H7 (cell line): ENCODE data around the gene LRRN2. TPM values are rescaled to one million over a fixed set of nuclear protein-coding genes. Genes with fewer than 3 reads are reported as not detected.

Source experiments
- DNase-seq: peaks from one replicate; pipeline ENCODE4 v3.0.0; 2012
- H3K27me3 ChIP-seq: 2 replicates; pipeline ENCODE4 v1.6.0; 2011; ENCODE audit warnings: mild to moderate bottlenecking, low read length; ENCODE audit not compliant: control insufficient read depth, insufficient read depth
- H3K36me3 ChIP-seq: replicated peaks from 2 replicates; pipeline ENCODE4 v1.5.1; 2011; ENCODE audit warnings: low read length; ENCODE audit not compliant: control insufficient read depth, insufficient read depth
- H3K4me3 ChIP-seq: 2 replicates; pipeline ENCODE4 v1.5.1; 2011; ENCODE audit warnings: low read depth, mild to moderate bottlenecking, control low read depth, low read length, moderate library complexity; ENCODE audit not compliant: insufficient read depth
- total RNA-seq: library from RNA; depleted of rRNA; stranded (reverse); fragments of >200 nt; shearing (Covaris generic); gene quantifications from 2 replicates; pipeline ENCODE4 v1.2.3, GENCODE V29; 2014

LRRN2 gene
- total RNA-seq, 1 experiment from 2014 or later: 20.6 TPM

- Histone ChIP-seq H3K27me3 (peaks cover 37% of the 10 kb centered on the region), H3K4me3 (no peak overlapping the region), H3K36me3 (no peaks in the 10 kb centered on the region)
- no peak for DNase-seq
Measured at GRCh38 chr1:204688776-204689175, 3.2 kb upstream of the LRRN2 start.

GRCh38 chr1:204688007-204688406 lies 2.5 kb upstream of the LRRN2 start:
- Histone ChIP-seq H3K4me3 (no peak overlapping the region), H3K27me3 (peaks cover 37% of the 10 kb centered on the region)

GRCh38 chr1:204684571-204685235 lies 835 bp downstream of the LRRN2 start:
- H3K27me3 ChIP-seq: peaks cover 37% of the 10 kb centered on the region
- no peaks in the 10 kb centered on the region for H3K36me3 ChIP-seq
- DNase-seq: peak; percentile 88
- peak overlapping the region; percentile 65 for H3K4me3 ChIP-seq

More at GRCh38 chr1:204688007-204688406, 2.5 kb upstream of the LRRN2 start:
- DNase-seq: no peak
- no peaks in the 10 kb centered on the region for H3K36me3 ChIP-seq

GRCh38 chr1:204684206-204684570 lies 1.4 kb downstream of the LRRN2 start:
- Histone ChIP-seq H3K36me3 (no peaks in the 10 kb centered on the region), H3K4me3 (peak overlapping the region; percentile 65), H3K27me3 (peaks cover 37% of the 10 kb centered on the region)
- peak; percentile 72 for DNase-seq

GRCh38 chr1:204683284-204684205 lies 2.0 kb downstream of the LRRN2 start:
- Histone ChIP-seq H3K27me3 (peaks cover 37% of the 10 kb centered on the region), H3K36me3 (no peaks in the 10 kb centered on the region), H3K4me3 (peak overlapping the region; percentile 65)
- DNase-seq: no peak

GRCh38 chr1:204680461-204680860 lies 5.1 kb downstream of the LRRN2 start:
- Histone ChIP-seq H3K27me3 (peaks cover 13% of the 10 kb centered on the region), H3K36me3 (no peaks in the 10 kb centered on the region), H3K4me3 (no peak overlapping the region)
- DNase-seq: no peak

- Histone ChIP-seq H3K36me3 (no peaks in the 10 kb centered on the region), H3K27me3 (peaks cover 11% of the 10 kb centered on the region), H3K4me3 (no peak overlapping the region)
- no peak for DNase-seq
Measured at GRCh38 chr1:204680051-204680450, 5.5 kb downstream of the LRRN2 start.

GRCh38 chr1:204678721-204679475 lies 6.6 kb downstream of the LRRN2 start:
- Histone ChIP-seq H3K27me3 (peaks cover under 1% of the 10 kb centered on the region; the same call in 1 of the 2 replicates), H3K36me3 (no peaks in the 10 kb centered on the region), H3K4me3 (no peak overlapping the region)
- DNase-seq: no peak

- H3K36me3 ChIP-seq: no peaks in the 10 kb centered on the region
- H3K27me3 ChIP-seq: no peaks in the 10 kb centered on the region
- no peak overlapping the region for H3K4me3 ChIP-seq
- DNase-seq: no peak
Measured at GRCh38 chr1:204677864-204678263, 7.7 kb downstream of the LRRN2 start.

GRCh38 chr1:204676043-204676442 lies 9.5 kb downstream of the LRRN2 start:
- Histone ChIP-seq H3K36me3 (no peaks in the 10 kb centered on the region), H3K27me3 (no peaks in the 10 kb centered on the region), H3K4me3 (no peak overlapping the region)
- no peak for DNase-seq

GRCh38 chr1:204673909-204674649 lies 11.5 kb downstream of the LRRN2 start:
- no peaks in the 10 kb centered on the region for H3K36me3 ChIP-seq
- no peak overlapping the region for H3K4me3 ChIP-seq
- peak; percentile 69 for DNase-seq
- no peaks in the 10 kb centered on the region for H3K27me3 ChIP-seq

- no peak for DNase-seq
- Histone ChIP-seq H3K27me3 (no peaks in the 10 kb centered on the region), H3K4me3 (no peak overlapping the region), H3K36me3 (no peaks in the 10 kb centered on the region)
Measured at GRCh38 chr1:204673209-204673608, 12.3 kb downstream of the LRRN2 start.

GRCh38 chr1:204672482-204673121 lies 12.9 kb downstream of the LRRN2 start:
- no peak for DNase-seq
- no peak overlapping the region for H3K4me3 ChIP-seq
- no peaks in the 10 kb centered on the region for H3K27me3 ChIP-seq
- no peaks in the 10 kb centered on the region for H3K36me3 ChIP-seq

- Histone ChIP-seq H3K4me3 (no peak overlapping the region), H3K36me3 (no peaks in the 10 kb centered on the region), H3K27me3 (no peaks in the 10 kb centered on the region)
- no peak for DNase-seq
Measured at GRCh38 chr1:204672069-204672468, 13.5 kb downstream of the LRRN2 start.
